CD4-positive, alpha-beta T cell (primary cell): ENCODE results near the gene GLYR1. TPM values are rescaled to one million over a fixed set of nuclear protein-coding genes. Genes with fewer than 3 reads are reported as not detected.

Source experiments
- ATAC-seq: fragments of 200-7000 bp; cut with Tn5 transposase; one replicate; pipeline ENCODE4 v1.10.0; 2022; ENCODE audit warnings: mild to moderate bottlenecking; ENCODE audit not compliant: poor library complexity
- CTCF ChIA-PET: fragments of 350-600 bp; sonication (Branson Sonifier 250); formaldehyde crosslinking; loops from one replicate; lab custom pipeline; 2021; ENCODE audit warnings: antibody characterized with exemption, inconsistent platforms; lab: Charles Lee
- POLR2A ChIA-PET: fragments of 350-600 bp; sonication (Branson Sonifier 250); formaldehyde crosslinking; loops from one replicate; lab custom pipeline; 2021; ENCODE audit warnings: antibody characterized with exemption, inconsistent platforms; lab: Charles Lee
- DNase-seq, 14 experiments: peaks; one replicate each; pipeline ENCODE4 v3.0.0-alpha.2; 2013 to 2020; ENCODE audit warnings: mixed read lengths in 2 of 14
- H3K27ac ChIP-seq, 2 donors: one replicate each; pipeline versions ENCODE4 v1.5.1 to v1.7.0; 2013; ENCODE audit warnings: low read length in 2 of 2, low read depth in 1 of 2, mild to moderate bottlenecking in 1 of 2
- H3K27me3 ChIP-seq, 2 experiments: 1 replicate in 1 of 2; 2 replicates in 1 of 2; pipeline versions ENCODE4 v1.6.1 to v1.7.0; 2013; ENCODE audit warnings: low read length in 2 of 2, control low read depth in 1 of 2, mild to moderate bottlenecking in 1 of 2, moderate library complexity in 1 of 2; ENCODE audit not compliant: insufficient read depth in 2 of 2, control insufficient read depth in 1 of 2
- H3K36me3 ChIP-seq: one replicate; pipeline ENCODE4 v1.6.1; 2013; ENCODE audit warnings: low read length, control low read depth; ENCODE audit not compliant: insufficient read depth
- H3K4me1 ChIP-seq: one replicate; pipeline ENCODE4 v1.6.1; 2013; ENCODE audit warnings: low read length, control low read depth; ENCODE audit not compliant: insufficient read depth
- H3K4me3 ChIP-seq: one replicate; pipeline ENCODE4 v1.5.1; 2013; ENCODE audit warnings: mild to moderate bottlenecking, low read length, moderate library complexity
- H3K9me3 ChIP-seq, 2 experiments: 1 replicate in 1 of 2; 2 replicates in 1 of 2; pipeline versions ENCODE4 v1.6.1 to v1.7.0; 2013; ENCODE audit warnings: low read length in 2 of 2, mild to moderate bottlenecking in 2 of 2, control low read depth in 1 of 2, moderate library complexity in 1 of 2; ENCODE audit not compliant: control insufficient read depth in 1 of 2, insufficient read depth in 1 of 2
- H3K27ac Mint-ChIP-seq: one replicate; pipeline ENCODE4 v1.8.0; 2020; ENCODE audit warnings: mixed read lengths
- H3K27me3 Mint-ChIP-seq: one replicate; pipeline ENCODE4 v1.8.0; 2021; ENCODE audit warnings: mixed read lengths
- H3K36me3 Mint-ChIP-seq: one replicate; pipeline ENCODE4 v1.8.0; 2021; ENCODE audit warnings: low read depth, mixed read lengths
- H3K4me1 Mint-ChIP-seq: one replicate; pipeline ENCODE4 v1.8.0; 2021; ENCODE audit warnings: low read depth, mixed read lengths
- H3K4me3 Mint-ChIP-seq: one replicate; pipeline ENCODE4 v1.8.0; 2020; ENCODE audit warnings: mild to moderate bottlenecking, mixed read lengths
- H3K9me3 Mint-ChIP-seq: one replicate; pipeline ENCODE4 v1.8.0; 2020; ENCODE audit warnings: mixed read lengths
- intact Hi-C, 2 experiments: fragments of 100-400 bp; cut with DNase I in 1 of 2; cut with micrococcal nuclease in 1 of 2; formaldehyde crosslinking; loops; one replicate each; pipeline versions ENCODE4 v1.15.1 to v1.9.0; 2023 to 2025; cut with DNase I, micrococcal nuclease
- total RNA-seq, 174 experiments: library from RNA in 2 of 174; stranded (reverse) in 2 of 174; gene quantifications; one replicate each; pipeline ENCODE4 v1.2.3 and lab custom pipeline; 2021 to 2026
- TF ChIP-seq, protein P1 (sequence below): fragments of 200-600 bp; IDR thresholded peaks from one replicate; pipeline ENCODE4 v1.8.0; 2022; ENCODE audit warnings: antibody characterized with exemption, mild to moderate bottlenecking

Gene GLYR1
- total RNA-seq, 2 experiments from 2014 or later, result 71.7 to 77.2 TPM

DNA sequence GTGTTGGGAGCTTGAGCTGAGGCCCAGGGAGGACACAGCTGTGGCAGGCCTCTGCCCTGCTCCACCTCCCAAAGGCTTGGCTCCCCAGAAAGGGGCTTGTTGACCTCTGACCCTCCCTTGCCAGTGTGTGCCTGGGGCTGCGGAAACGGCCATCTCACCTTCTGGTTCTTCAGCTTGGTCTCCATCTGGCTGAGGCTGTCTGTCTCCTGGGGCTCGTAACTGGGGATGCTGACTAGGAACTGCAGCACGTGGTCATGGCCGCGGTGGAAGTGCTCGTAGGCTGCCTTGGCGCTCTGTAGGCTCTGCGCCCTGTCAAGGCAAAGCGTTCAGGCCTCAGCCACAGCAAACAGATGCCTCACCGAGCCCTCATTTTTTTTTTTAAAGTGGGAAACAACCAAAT lies 42.9 kb upstream of the GLYR1 start:
- Mint-ChIP-seq H3K27ac (no peak overlapping the region), H3K4me1 (no peaks in the 10 kb centered on the region), H3K9me3 (no peaks in the 10 kb centered on the region), H3K36me3 (peaks cover 14% of the 10 kb centered on the region), H3K4me3 (no peak overlapping the region), H3K27me3 (no peaks in the 10 kb centered on the region)
- Histone ChIP-seq H3K4me3 (no peak overlapping the region), H3K27me3 (no peaks in the 10 kb centered on the region), H3K27ac (no peak overlapping the region), H3K9me3 (no peaks in the 10 kb centered on the region), H3K36me3 (peaks cover 11% of the 10 kb centered on the region), H3K4me1 (no peaks in the 10 kb centered on the region)
- TF ChIP-seq, protein P1, sequence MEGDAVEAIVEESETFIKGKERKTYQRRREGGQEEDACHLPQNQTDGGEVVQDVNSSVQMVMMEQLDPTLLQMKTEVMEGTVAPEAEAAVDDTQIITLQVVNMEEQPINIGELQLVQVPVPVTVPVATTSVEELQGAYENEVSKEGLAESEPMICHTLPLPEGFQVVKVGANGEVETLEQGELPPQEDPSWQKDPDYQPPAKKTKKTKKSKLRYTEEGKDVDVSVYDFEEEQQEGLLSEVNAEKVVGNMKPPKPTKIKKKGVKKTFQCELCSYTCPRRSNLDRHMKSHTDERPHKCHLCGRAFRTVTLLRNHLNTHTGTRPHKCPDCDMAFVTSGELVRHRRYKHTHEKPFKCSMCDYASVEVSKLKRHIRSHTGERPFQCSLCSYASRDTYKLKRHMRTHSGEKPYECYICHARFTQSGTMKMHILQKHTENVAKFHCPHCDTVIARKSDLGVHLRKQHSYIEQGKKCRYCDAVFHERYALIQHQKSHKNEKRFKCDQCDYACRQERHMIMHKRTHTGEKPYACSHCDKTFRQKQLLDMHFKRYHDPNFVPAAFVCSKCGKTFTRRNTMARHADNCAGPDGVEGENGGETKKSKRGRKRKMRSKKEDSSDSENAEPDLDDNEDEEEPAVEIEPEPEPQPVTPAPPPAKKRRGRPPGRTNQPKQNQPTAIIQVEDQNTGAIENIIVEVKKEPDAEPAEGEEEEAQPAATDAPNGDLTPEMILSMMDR, result no peak
- POLR2A ChIA-PET, result no interaction called here
- no peak for DNase-seq
- CTCF ChIA-PET, result no interaction called here
- no peak for ATAC-seq
- intact Hi-C loops, result no loop called here

DNA sequence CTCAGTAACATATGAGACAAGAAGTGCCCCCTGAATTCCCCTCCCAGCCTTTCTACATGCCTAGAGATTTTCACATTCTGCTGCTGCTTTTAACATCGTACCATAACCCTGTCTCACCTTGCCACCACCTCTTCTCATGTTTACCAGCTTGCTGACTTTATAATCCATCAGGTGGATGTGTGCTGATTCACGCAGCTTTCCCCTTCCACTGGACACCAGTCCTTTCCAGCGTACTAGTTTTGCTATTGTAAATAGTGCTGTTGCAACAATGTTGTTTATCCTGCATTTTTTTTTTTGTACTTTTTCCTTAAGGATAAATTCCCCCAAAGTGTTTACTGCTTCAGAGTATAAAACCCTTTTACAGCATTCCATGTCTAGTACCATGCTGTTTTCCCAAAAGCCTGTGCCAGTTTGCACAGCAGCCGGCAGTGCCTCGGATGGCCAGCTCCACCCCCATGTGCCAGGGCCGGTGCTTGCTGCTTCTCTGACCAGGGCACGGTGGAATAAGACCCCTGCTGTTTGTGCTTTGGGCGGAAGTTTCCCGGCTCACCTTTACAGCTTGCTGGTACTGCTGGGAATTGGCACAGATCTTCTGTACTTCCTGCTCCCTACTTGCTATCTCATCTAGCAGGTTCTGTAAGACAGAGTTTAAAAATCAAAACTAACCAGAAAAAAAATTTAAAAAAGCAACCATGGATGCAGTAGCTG lies 41.5 kb upstream of the GLYR1 start:
- Histone ChIP-seq H3K27me3 (no peaks in the 10 kb centered on the region), H3K4me3 (no peak overlapping the region), H3K9me3 (peaks cover 0 to 4% of the 10 kb centered on the region in 2 experiments), H3K36me3 (peaks cover 21% of the 10 kb centered on the region), H3K27ac (no peak overlapping the region), H3K4me1 (no peaks in the 10 kb centered on the region)
- H3K4me1 Mint-ChIP-seq, result no peaks in the 10 kb centered on the region
- intact Hi-C loops, result no loop called here
- ChIA-PET POLR2A (no interaction called here), CTCF (no interaction called here)
- H3K9me3 Mint-ChIP-seq, result no peaks in the 10 kb centered on the region
- TF ChIP-seq, protein P1, result no peak
- peaks cover 29% of the 10 kb centered on the region for H3K36me3 Mint-ChIP-seq
- ATAC-seq, result no peak
- no peak for DNase-seq
- H3K27ac Mint-ChIP-seq, result no peak overlapping the region
- H3K4me3 Mint-ChIP-seq, result no peak overlapping the region
- no peaks in the 10 kb centered on the region for H3K27me3 Mint-ChIP-seq

DNA sequence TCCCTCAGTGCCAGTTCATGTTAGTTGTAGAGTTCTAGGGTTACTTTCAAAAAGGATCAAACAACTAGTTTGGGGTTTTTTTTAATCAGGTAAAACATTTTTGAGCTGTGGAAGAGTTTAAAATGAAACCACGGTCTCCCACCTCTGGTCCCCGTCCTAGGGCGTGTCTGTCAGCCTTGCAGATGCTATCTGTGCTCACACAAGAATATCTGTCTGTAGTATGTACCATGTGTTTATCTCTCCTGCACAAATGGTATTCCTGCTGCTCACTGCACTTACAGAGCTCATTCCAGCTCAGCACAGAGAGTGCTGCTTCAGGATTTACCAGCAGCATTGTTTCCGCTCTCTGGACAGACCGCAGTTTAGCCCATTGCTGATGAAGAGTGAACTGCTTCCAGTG lies 39.1 kb upstream of the GLYR1 start:
- H3K4me1 ChIP-seq, result no peaks in the 10 kb centered on the region
- H3K27ac Mint-ChIP-seq, result no peak overlapping the region
- no peaks in the 10 kb centered on the region for H3K4me1 Mint-ChIP-seq
- CTCF ChIA-PET, result no interaction called here
- no peak overlapping the region for H3K27ac ChIP-seq
- H3K36me3 Mint-ChIP-seq, result peaks cover 51% of the 10 kb centered on the region
- intact Hi-C loops, result no loop called here
- H3K4me3 ChIP-seq, result no peak overlapping the region
- H3K9me3 ChIP-seq, result peaks cover 0 to 4% of the 10 kb centered on the region in 2 experiments
- POLR2A ChIA-PET, result no interaction called here
- H3K27me3 Mint-ChIP-seq, result no peaks in the 10 kb centered on the region
- H3K4me3 Mint-ChIP-seq, result no peak overlapping the region
- H3K27me3 ChIP-seq, result no peaks in the 10 kb centered on the region
- DNase-seq (no peak), ATAC-seq (no peak)
- no peaks in the 10 kb centered on the region for H3K9me3 Mint-ChIP-seq
- TF ChIP-seq, protein P1, result no peak
- peaks cover 45% of the 10 kb centered on the region for H3K36me3 ChIP-seq
